Measurements from ENCODE around the gene NCSTN.
A peak's percentile ranks its signal among the peaks of the same experiment; 100 is the strongest.

The NCSTN gene

DNA sequence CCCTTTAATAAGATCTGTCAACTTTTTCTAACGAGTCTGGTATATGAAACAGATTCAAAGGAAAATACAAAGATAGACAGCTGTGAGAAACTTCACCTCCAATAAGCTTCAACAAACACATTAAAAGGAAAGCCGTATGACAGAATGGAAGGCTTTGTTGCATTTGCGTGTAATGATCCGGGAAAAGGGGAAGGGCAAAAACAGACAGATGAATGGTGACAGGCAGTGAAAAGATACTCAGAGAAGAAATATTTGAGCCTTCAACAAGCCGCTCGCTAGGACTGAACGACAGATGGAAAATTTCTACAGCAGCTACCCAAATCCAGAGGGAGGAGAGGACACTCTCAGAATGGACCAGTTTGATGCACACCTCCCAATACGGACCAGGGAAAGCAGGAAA lies 15.0 kb upstream of the NCSTN start:
- no peak for DNase-seq

DNA sequence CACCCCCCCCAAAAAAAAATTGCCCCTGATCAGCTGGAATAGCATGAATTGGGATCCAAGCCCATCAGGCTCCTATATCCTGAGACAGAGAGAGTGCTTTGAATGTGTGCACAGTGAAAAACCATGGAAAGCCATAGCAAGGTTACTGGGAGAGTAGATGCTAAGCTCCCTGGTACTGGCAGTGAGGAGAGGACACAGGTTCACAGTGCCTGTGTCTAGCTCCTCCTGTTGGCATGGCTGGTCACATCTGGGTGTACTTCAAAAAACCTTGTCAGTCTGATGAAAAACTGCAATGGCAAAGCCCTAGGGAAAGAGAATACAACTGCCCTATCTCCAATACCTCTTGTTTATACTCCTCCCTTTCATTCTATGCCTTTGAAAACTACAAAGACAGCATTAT lies 13.1 kb upstream of the NCSTN start:
- Mint-ChIP-seq H3K27me3 (ENCODE audit: low read depth, poor library complexity) (no peaks in the 10 kb centered on the region), H3K36me3 (ENCODE audit: low read depth) (peaks cover 60% of the 10 kb centered on the region), H3K27ac (no peak overlapping the region), H3K4me1 (no peaks in the 10 kb centered on the region), H3K4me3 (no peak overlapping the region), H3K9me3 (no peaks in the 10 kb centered on the region)
- DNase-seq = no peak
- TF ChIP-seq CTCF (IDR thresholded peaks at IDR 0.05) = no peak

More for the DNA sequence above, 15.0 kb upstream of the NCSTN start:
- TF ChIP-seq CTCF (IDR thresholded peaks at IDR 0.05) = no peak
- Mint-ChIP-seq H3K4me1 (no peaks in the 10 kb centered on the region), H3K9me3 (no peaks in the 10 kb centered on the region), H3K4me3 (no peak overlapping the region), H3K27me3 (ENCODE audit: low read depth, poor library complexity) (no peaks in the 10 kb centered on the region), H3K36me3 (ENCODE audit: low read depth) (peaks cover 64% of the 10 kb centered on the region), H3K27ac (peak overlapping the region; percentile 81)

DNA sequence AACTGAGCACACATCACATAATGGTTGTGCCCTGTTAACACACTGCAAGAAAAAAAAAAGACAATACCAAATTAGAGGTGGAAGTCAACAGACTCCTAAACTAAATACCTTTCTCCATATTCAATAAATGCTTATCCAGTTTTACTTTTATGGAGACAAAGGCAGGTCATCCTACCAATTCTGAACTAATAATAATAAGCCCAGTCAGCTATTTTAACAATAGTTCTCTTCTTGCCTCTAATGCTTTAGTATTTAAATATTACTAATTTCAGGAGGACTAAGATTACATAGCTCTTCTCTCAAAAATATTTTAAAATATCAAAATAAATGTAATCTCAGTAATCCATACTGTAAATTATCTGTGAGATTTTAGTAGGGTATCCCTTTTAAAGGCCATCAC lies 10.7 kb upstream of the NCSTN start:
- no peaks in the 10 kb centered on the region for H3K4me1 Mint-ChIP-seq

DNA sequence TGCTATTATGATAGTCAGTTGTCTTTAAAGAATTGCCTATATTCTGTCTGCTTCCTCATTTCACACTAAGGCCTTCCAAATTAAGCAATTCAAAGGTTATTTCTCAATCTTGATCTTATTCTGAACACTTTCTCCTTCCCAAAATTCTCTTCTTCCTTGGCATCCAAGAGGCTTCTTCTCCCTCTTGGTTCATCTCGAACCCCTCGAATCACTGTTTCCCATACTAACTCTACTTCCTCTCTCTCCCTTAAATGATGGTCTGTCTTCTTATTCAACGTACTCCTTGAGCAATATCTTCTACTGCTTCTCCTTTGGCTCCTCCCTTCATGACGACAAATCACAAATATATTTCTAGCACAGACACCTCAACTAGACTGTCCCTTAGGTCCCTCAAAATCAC lies 4.6 kb upstream of the NCSTN start:
- Mint-ChIP-seq H3K36me3 (ENCODE audit: low read depth) (peaks cover 38% of the 10 kb centered on the region), H3K9me3 (no peaks in the 10 kb centered on the region), H3K27me3 (ENCODE audit: low read depth, poor library complexity) (no peaks in the 10 kb centered on the region), H3K4me3 (no peak overlapping the region), H3K27ac (no peak overlapping the region), H3K4me1 (peaks cover 28% of the 10 kb centered on the region)
- no peak for TF ChIP-seq CTCF (IDR thresholded peaks at IDR 0.05)
- no peak for DNase-seq

More for the DNA sequence above, 10.7 kb upstream of the NCSTN start:
- H3K27me3 Mint-ChIP-seq (ENCODE audit: low read depth, poor library complexity) = no peaks in the 10 kb centered on the region
- no peak overlapping the region for H3K4me3 Mint-ChIP-seq
- no peak for DNase-seq
- peaks cover 50% of the 10 kb centered on the region for H3K36me3 Mint-ChIP-seq (ENCODE audit: low read depth)
- no peak overlapping the region for H3K27ac Mint-ChIP-seq
- H3K9me3 Mint-ChIP-seq = no peaks in the 10 kb centered on the region
- no peak for TF ChIP-seq CTCF (IDR thresholded peaks at IDR 0.05)

DNA sequence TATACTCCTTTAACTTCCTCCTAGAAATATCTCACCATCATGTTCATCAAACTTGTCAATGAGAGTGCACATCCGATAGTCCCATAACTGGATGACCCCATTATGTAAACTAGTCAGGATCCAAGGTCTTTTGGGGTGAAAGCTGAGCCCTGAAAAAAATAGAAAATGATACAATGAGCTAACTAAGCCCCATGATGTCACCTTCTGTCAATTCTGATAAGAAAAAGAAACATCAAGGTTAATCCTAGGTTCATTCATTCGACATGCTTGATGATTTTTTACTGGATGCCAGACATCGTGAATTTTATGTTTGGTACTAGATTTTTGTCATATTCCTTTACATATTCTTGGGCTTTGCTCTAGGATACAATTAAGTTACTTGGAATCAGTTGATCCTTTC lies 3.0 kb upstream of the NCSTN start:
- Mint-ChIP-seq H3K27me3 (ENCODE audit: low read depth, poor library complexity) (peaks cover under 1% of the 10 kb centered on the region), H3K4me1 (peaks cover 39% of the 10 kb centered on the region), H3K36me3 (ENCODE audit: low read depth) (peaks cover 28% of the 10 kb centered on the region), H3K27ac (no peak overlapping the region), H3K4me3 (no peak overlapping the region), H3K9me3 (no peaks in the 10 kb centered on the region)
- DNase-seq = no peak
- no peak for TF ChIP-seq CTCF (IDR thresholded peaks at IDR 0.05)

GRCh38 chr1:160340866-160341265 lies 2.3 kb upstream of the NCSTN start:
- H3K27me3 Mint-ChIP-seq (ENCODE audit: low read depth, poor library complexity) = peaks cover 3% of the 10 kb centered on the region
- DNase-seq = no peak
- H3K4me3 Mint-ChIP-seq = peak overlapping the region; percentile 99
- no peak overlapping the region for H3K27ac Mint-ChIP-seq
- TF ChIP-seq CTCF (IDR thresholded peaks at IDR 0.05) = no peak
- peaks cover 39% of the 10 kb centered on the region for H3K4me1 Mint-ChIP-seq
- H3K9me3 Mint-ChIP-seq = no peaks in the 10 kb centered on the region
- peaks cover 28% of the 10 kb centered on the region for H3K36me3 Mint-ChIP-seq (ENCODE audit: low read depth)
